ENCODE data around the gene PLPPR1.
A peak's percentile ranks its signal among the peaks of the same experiment; 100 is the strongest.

PLPPR1 gene

DNA sequence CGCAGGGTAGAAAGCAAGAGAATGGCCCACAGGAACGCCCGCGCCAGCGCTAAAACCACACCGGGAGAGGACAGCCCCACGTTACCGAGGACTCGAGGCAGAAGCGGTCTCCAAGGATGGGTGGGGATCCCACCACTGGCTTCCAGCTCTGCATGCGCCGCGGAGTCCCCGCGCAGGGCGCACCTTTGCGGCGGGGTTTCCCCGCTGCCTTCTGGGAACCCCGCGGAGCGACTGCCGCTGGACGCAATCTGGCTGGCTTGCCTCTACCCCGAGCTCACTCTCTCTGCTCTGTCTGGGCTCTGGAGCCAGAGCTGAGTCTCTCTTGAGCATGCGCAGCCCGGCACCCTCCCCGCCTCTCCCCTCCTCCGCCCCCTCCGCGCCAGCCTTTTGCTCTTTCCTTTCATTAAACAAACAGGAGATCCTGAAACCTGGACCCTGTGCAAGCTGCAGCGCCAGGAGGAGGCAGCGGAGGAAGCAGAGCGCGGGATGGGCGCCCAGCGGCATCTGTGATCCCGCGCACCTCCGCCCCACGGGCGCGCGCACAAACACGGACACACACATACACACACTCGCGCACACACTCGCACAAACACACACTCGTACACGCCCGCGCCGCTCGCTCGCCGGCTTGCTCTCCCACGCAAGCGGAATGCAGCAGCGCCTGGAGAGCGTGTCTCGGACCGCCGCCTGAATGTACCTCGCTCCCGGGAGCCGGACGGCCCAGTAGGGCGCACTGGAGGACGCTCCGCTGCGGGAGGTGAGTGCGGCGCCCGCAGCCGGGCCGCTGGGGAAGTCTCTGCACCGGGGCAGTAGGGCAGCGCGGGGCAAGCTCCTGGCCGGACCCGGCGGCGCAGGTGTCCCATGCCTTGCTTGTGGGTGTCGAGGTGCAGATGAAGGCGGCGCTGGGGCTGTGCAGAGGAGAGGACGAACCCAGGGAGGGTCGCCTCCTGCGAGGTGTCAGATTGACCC lies at the start of gene PLPPR1:
TSS of gene PLPPR1 (plus strand) at position 382 of the 969 bp plus-strand sequence.
- Mint-ChIP-seq H3K36me3 (no peaks in the 10 kb centered on the region), H3K4me1 (no peaks in the 10 kb centered on the region), H3K9me3 (no peaks in the 10 kb centered on the region), H3K27ac (no peak within 1 kb of the TSS), H3K4me3 (no peak within 1 kb of the TSS)
- DNase-seq (ENCODE audit: low spot score in 2 of 2) (no peak), ATAC-seq (peak; percentile 24)

GRCh38 chr9:100989731-100990130 lies 38.8 kb upstream of the PLPPR1 start:
- H3K27ac Mint-ChIP-seq, result no peak overlapping the region
- no peaks in the 10 kb centered on the region for H3K4me1 Mint-ChIP-seq
- ATAC-seq (no peak), DNase-seq (ENCODE audit: low spot score in 2 of 2) (no peak)
- no peaks in the 10 kb centered on the region for H3K36me3 Mint-ChIP-seq
- H3K9me3 Mint-ChIP-seq, result peaks cover 3% of the 10 kb centered on the region
- H3K4me3 Mint-ChIP-seq, result no peak overlapping the region

DNA sequence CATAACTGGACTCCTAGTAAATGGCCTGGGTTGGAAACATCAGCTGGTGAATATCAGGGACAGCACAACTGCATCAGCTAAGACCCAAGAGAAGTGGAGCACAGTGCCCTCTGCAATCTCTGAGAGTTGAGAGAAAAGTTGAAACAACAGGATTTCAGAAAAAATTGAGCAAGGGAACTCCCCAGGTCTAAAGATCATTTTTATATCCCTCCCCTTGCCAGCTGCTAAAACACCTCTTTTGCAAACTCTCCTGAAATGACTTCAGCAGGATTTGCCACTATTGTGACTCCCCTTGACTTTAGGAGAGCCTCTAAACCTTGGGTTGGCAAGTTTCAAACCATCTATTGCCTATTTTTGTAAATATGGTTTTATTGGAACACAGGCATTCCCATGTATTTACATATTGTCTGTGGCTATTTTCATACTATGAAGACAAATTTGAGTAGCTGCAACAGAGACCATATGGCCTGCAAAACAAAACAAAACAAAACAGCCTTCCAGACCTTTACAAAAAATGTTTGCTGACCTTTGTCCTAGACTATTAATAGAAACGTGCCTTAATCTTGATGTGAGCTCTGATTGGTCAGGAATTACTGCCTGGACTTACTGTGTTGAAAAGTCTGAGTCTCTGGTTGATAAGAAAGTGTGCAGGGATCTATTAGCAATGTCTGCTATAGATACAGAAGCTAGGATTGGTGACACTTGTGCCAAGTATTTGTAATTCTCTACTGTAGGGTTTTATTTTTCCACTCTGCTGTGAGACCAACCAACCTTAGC lies 37.7 kb upstream of the PLPPR1 start:
- no peak overlapping the region for H3K27ac Mint-ChIP-seq
- H3K36me3 Mint-ChIP-seq, result no peaks in the 10 kb centered on the region
- peaks cover 3% of the 10 kb centered on the region for H3K9me3 Mint-ChIP-seq
- H3K4me3 Mint-ChIP-seq, result no peak overlapping the region
- ATAC-seq, result no peak
- no peak for DNase-seq (ENCODE audit: low spot score in 2 of 2)
- H3K4me1 Mint-ChIP-seq, result no peaks in the 10 kb centered on the region

GRCh38 chr9:100992632-100993031 lies 35.9 kb upstream of the PLPPR1 start:
- Mint-ChIP-seq H3K9me3 (peaks cover 3% of the 10 kb centered on the region), H3K27ac (no peak overlapping the region), H3K4me1 (no peaks in the 10 kb centered on the region), H3K36me3 (no peaks in the 10 kb centered on the region), H3K4me3 (no peak overlapping the region)
- ATAC-seq, result no peak
- DNase-seq (ENCODE audit: low spot score in 2 of 2), result no peak

DNA sequence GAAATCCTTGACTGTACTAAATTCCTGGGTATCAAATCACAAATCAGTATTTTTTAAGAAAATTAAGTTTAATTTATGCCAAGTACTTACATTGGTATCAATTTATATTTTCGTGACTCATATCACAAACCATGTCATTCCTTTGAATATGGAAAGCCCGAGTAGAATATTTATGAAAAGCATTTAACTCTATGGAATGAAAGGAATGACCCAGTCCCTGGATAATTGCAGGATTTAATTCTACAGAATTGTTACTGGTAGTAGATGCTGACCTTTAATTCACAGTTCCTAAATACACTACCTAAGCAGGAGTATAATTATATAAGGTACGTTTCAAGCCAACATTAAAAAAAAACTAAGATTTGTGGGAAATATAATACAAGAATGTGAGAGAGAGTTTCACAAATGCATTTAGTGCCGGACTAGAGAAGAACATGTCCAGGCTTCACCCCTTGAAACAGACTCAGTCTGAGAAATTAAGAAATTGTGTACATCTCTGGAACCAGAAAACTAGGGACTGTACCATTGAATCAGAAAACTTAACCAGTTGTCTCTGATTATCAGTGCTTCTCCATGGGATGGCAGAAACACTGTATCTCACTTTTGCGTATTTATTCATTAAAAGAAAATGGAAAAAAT lies 28.5 kb upstream of the PLPPR1 start:
- H3K4me3 Mint-ChIP-seq, result no peak overlapping the region
- H3K36me3 Mint-ChIP-seq, result no peaks in the 10 kb centered on the region
- peaks cover 8% of the 10 kb centered on the region for H3K9me3 Mint-ChIP-seq
- DNase-seq (ENCODE audit: low spot score in 2 of 2) (no peak), ATAC-seq (no peak)
- H3K4me1 Mint-ChIP-seq, result no peaks in the 10 kb centered on the region
- H3K27ac Mint-ChIP-seq, result no peak overlapping the region

GRCh38 chr9:101005246-101005645 lies 23.3 kb upstream of the PLPPR1 start:
- H3K36me3 Mint-ChIP-seq, result no peaks in the 10 kb centered on the region
- H3K27ac Mint-ChIP-seq, result no peak overlapping the region
- peaks cover 12% of the 10 kb centered on the region for H3K9me3 Mint-ChIP-seq
- H3K4me3 Mint-ChIP-seq, result no peak overlapping the region
- DNase-seq (ENCODE audit: low spot score in 2 of 2) (no peak), ATAC-seq (no peak)
- no peaks in the 10 kb centered on the region for H3K4me1 Mint-ChIP-seq

- Mint-ChIP-seq H3K4me1 (no peaks in the 10 kb centered on the region), H3K27ac (no peak overlapping the region), H3K36me3 (no peaks in the 10 kb centered on the region), H3K9me3 (peaks cover 8% of the 10 kb centered on the region), H3K4me3 (no peak overlapping the region)
- ATAC-seq (no peak), DNase-seq (ENCODE audit: low spot score in 2 of 2) (no peak)
Observed at GRCh38 chr9:101014566-101014965, 14.0 kb upstream of the PLPPR1 start.

DNA sequence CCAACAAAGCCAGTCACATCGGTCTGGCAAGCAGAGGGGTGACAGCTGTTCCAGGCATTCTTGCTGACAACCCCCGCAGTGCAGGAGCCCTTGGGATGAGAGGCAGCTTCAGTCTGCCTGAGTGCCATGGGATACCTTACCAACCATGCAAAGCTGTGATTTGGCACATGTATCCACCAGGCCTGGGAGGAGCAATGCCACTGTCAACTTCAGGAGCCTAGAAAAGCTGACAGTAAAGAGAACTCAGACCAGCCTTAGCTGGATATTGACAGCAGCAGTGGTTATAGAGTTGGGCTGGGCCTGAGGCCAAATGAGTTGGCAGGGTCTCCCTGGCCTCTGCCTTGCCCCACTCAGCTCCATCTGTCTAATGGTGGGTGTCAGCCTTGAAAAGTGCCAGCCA lies 10.1 kb upstream of the PLPPR1 start:
- Mint-ChIP-seq H3K4me3 (no peak overlapping the region), H3K27ac (no peak overlapping the region), H3K9me3 (peaks cover 4% of the 10 kb centered on the region), H3K4me1 (no peaks in the 10 kb centered on the region), H3K36me3 (no peaks in the 10 kb centered on the region)
- ATAC-seq, result peak; percentile 19
- no peak for DNase-seq (ENCODE audit: low spot score in 2 of 2)

DNA sequence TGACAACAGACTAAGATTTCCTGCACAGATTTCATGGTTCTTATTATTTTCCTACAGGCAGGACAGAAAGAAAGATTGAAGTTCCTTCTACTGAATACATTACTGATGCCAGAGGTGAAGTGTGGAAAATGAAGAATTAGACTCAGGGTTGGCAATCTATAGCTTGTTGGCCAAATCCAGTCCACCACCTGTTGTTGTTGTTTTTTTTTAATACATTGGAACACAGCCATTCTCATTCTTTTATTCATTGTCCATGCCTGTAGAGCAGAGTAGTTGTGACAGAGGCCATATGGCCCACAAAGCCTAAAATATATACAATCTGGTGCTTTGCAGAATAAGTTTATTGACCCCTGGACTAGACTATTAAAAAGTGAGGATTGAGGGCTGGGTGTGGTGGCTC lies 5.8 kb upstream of the PLPPR1 start:
- no peaks in the 10 kb centered on the region for H3K36me3 Mint-ChIP-seq
- H3K27ac Mint-ChIP-seq, result no peak overlapping the region

GRCh38 chr9:101025940-101026339 lies 2.6 kb upstream of the PLPPR1 start:
- no peak overlapping the region for H3K27ac Mint-ChIP-seq
- DNase-seq (ENCODE audit: low spot score in 2 of 2) (no peak), ATAC-seq (no peak)
- H3K36me3 Mint-ChIP-seq, result no peaks in the 10 kb centered on the region
- H3K9me3 Mint-ChIP-seq, result no peaks in the 10 kb centered on the region
- H3K4me3 Mint-ChIP-seq, result no peak overlapping the region
- H3K4me1 Mint-ChIP-seq, result no peaks in the 10 kb centered on the region

More for the DNA sequence above, 5.8 kb upstream of the PLPPR1 start:
- Mint-ChIP-seq H3K4me1 (no peaks in the 10 kb centered on the region), H3K4me3 (no peak overlapping the region), H3K9me3 (peaks cover 4% of the 10 kb centered on the region)
- no peak for DNase-seq (ENCODE audit: low spot score in 2 of 2)
- ATAC-seq, result no peak

GRCh38 chr9:101026824-101027223 lies 1.7 kb upstream of the PLPPR1 start:
- Mint-ChIP-seq H3K4me1 (no peaks in the 10 kb centered on the region), H3K9me3 (no peaks in the 10 kb centered on the region), H3K4me3 (no peak overlapping the region), H3K36me3 (no peaks in the 10 kb centered on the region), H3K27ac (no peak overlapping the region)
- ATAC-seq (no peak), DNase-seq (ENCODE audit: low spot score in 2 of 2) (no peak)

GRCh38 chr9:101027236-101027635 lies 1.3 kb upstream of the PLPPR1 start:
- ATAC-seq (no peak), DNase-seq (ENCODE audit: low spot score in 2 of 2) (no peak)
- H3K36me3 Mint-ChIP-seq, result no peaks in the 10 kb centered on the region
- H3K4me3 Mint-ChIP-seq, result no peak overlapping the region
- no peaks in the 10 kb centered on the region for H3K9me3 Mint-ChIP-seq
- no peak overlapping the region for H3K27ac Mint-ChIP-seq
- no peaks in the 10 kb centered on the region for H3K4me1 Mint-ChIP-seq

DNA sequence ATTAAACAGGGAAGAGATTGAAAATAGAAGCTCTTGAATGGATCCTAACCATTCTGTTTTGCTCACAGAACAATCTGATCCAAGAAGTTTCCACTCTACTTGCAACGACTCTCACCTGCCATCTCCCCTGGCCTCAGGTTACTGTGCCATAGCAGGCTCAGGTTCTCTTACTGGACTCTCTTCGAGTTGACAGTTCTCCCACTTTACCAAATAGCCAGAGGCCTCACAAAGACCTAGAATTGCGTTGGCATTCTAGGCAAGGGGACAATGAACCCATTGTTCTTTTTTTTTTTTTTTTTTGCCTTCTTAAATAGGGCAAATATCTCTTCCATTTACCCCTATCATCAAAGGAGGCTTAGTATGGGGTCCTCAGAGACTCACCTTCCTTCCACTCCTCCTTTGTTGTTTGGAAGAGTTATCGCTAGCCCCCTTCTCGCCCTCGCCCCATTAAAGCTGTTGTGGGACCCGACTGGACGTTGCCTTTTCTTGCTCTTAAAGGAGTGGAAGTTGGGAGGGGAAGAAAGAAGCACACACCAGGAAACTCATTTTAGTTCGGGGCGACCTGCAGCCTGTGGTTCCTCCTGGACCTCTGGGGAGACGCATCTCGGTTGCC lies 688 bp upstream of the PLPPR1 start:
- Mint-ChIP-seq H3K9me3 (no peaks in the 10 kb centered on the region), H3K4me1 (no peaks in the 10 kb centered on the region), H3K4me3 (no peak overlapping the region), H3K36me3 (no peaks in the 10 kb centered on the region), H3K27ac (no peak overlapping the region)
- ATAC-seq, result no peak
- no peak for DNase-seq (ENCODE audit: low spot score in 2 of 2)

DNA sequence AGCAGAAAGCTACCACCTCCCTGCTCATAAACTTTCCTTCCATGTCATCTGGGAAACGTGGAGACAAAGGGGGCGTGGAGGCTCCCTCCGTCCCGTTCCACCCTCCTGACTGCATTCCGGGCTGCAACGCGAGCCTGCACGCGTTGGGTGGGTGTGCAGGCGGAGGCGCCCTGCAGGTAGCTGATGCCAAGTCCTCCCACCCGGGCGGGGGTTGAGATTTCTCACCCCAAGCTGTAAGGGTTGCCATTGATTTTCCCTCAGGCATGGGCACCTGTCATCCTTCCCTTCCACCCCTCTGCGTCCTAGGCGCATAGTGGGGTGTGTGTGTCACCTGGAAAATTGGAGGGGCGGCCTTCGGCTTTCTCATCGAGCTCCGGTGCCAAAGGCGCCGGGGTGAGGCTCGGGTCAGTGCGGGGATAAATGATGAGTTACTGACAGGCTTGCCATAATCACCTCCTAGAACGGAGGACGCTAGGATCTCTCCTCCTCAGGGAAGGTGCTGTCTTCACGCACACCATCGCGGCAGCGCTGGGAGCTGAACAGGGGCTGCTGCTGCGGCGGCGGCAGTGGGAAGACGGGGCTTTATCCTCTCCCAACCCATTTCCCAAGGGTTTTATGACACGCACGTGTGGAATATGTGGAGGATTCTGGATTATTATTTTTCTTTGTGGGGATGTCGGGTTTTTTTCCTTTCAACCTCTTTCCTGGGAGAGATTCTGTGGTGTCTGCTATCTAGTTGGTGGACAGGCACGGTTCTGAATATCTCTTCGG lies 973 bp downstream of the PLPPR1 start:
- Mint-ChIP-seq H3K36me3 (no peaks in the 10 kb centered on the region), H3K4me1 (no peaks in the 10 kb centered on the region), H3K27ac (no peak overlapping the region), H3K9me3 (peaks cover 2% of the 10 kb centered on the region), H3K4me3 (no peak overlapping the region)
- no peak for ATAC-seq
- DNase-seq (ENCODE audit: low spot score in 2 of 2), result no peak

DNA sequence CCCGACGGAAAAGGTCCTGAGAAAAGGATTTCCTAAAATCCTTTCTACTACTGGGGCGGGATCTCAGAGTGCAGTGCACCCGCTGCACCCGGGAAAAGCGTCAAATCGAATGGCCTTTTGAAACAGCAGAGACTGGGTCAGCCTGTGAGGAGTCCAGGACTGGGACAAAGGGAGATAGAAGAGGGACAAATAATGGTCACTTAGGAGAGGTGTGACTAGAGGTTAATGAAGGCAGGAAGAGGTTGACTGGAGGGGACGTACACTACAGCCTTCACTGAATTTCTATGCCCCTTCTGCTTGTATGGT lies 1.5 kb downstream of the PLPPR1 start:
- DNase-seq (ENCODE audit: low spot score in 2 of 2), result no peak
- Mint-ChIP-seq H3K36me3 (no peaks in the 10 kb centered on the region), H3K27ac (no peak overlapping the region), H3K9me3 (peaks cover 2% of the 10 kb centered on the region), H3K4me1 (no peaks in the 10 kb centered on the region), H3K4me3 (no peak overlapping the region)
- no peak for ATAC-seq
